H1 (cell line): Measurements from ENCODE around the gene PNPLA3. TPM values are rescaled to one million over a fixed set of nuclear protein-coding genes. Genes with fewer than 3 reads are reported as not detected.

Experiments
- ASH2L ChIP-seq: fragments of 200-600, 300-600 bp; sonication (generic); IDR thresholded peaks from one replicate; pipeline ENCODE4 v1.7.1; 2017; ENCODE audit warnings: low read length
- BRCA1 ChIP-seq: IDR thresholded peaks from 2 replicates; pipeline ENCODE4 v1.6.1; 2012; ENCODE audit warnings: low read depth, low read length, improper control_type of control experiment
- CEBPB ChIP-seq: IDR thresholded peaks from 2 replicates; pipeline ENCODE4 v1.6.1; 2012; ENCODE audit warnings: low read depth, low read length
- E2F6 ChIP-seq: IDR thresholded peaks from 2 replicates; pipeline ENCODE4 v1.6.1; 2012; ENCODE audit warnings: inconsistent platforms
- TBP ChIP-seq: IDR thresholded peaks from 2 replicates; pipeline ENCODE4 v1.6.1; 2011; ENCODE audit warnings: low read depth, low read length, improper control_type of control experiment
- polyA plus RNA-seq, 7 experiments: library from polyadenylated mRNA; depleted of rRNA in 3 of 7; stranded (reverse) in 5 of 7; unstranded in 2 of 7; fragments of >200 nt in 5 of 7; fragments of 200-250 nt in 2 of 7; gene quantifications; 1 replicate in 5 of 7; 2 replicates in 1 of 7; 4 replicates in 1 of 7; pipeline versions ENCODE4 v1.2.1 to v1.2.3, GENCODE V29; 2011 to 2013; ENCODE audit warnings: missing spikeins in 2 of 7, mixed read lengths in 2 of 7
- total RNA-seq: library from RNA; stranded (reverse); fragmentation: NEBNext Ultra II Directional; extraction: Animal tissue kit (Norgen Biotek cat#: 25700); gene quantifications from 2 replicates; pipeline ENCODE4 v1.2.1, GENCODE V29; 2021

PNPLA3 gene
- total and polyA plus RNA-seq, 2 of the 8 experiments (the other 6 are each of a cell fraction or from before 2014, with no cell fraction given), result 17.5 to 23.4 TPM

GRCh38 chr22:43988116-43988820 is 64.7 kb downstream of the PNPLA3 start (continued):
- no peak for TF ChIP-seq TBP
- TF ChIP-seq E2F6, result no peak
- no peak for TF ChIP-seq CEBPB
- TF ChIP-seq ASH2L, result no peak
- no peak for TF ChIP-seq BRCA1
